Hepatocyte (in vitro differentiated cells): ENCODE measurements around the gene IKBKE. TPM values are rescaled to one million over a fixed set of nuclear protein-coding genes. Genes with fewer than 3 reads are reported as not detected.

Experiments used
- DNase-seq: peaks from one replicate; pipeline ENCODE4 v3.0.0-alpha.2; 2016; ENCODE audit warnings: low spot score
- H2AFZ ChIP-seq: fragments of 200-600 bp; sonication (generic); 2 replicates; pipeline ENCODE4 v1.6.0; 2016; ENCODE audit warnings: antibody characterized with exemption, mild to moderate bottlenecking
- H3K27ac ChIP-seq: fragments of 200-600 bp; sonication (generic); 2 replicates; pipeline ENCODE4 v1.5.1; 2016; ENCODE audit warnings: mild to moderate bottlenecking
- H3K27me3 ChIP-seq: fragments of 200-600 bp; sonication (generic); 2 replicates; pipeline ENCODE4 v1.6.1; 2016
- H3K36me3 ChIP-seq: fragments of 200-600 bp; sonication (generic); replicated peaks from 2 replicates; pipeline ENCODE4 v1.5.1; 2016; ENCODE audit warnings: low read depth; ENCODE audit not compliant: insufficient read depth
- H3K4me1 ChIP-seq: fragments of 200-600 bp; sonication (generic); 2 replicates; pipeline ENCODE4 v1.5.1; 2016; ENCODE audit warnings: mild to moderate bottlenecking, moderate library complexity; ENCODE audit not compliant: insufficient read depth
- H3K4me2 ChIP-seq: fragments of 200-600 bp; sonication (generic); 2 replicates; pipeline ENCODE4 v1.6.0; 2016
- H3K4me3 ChIP-seq: fragments of 200-600 bp; sonication (generic); 2 replicates; pipeline ENCODE4 v1.5.1; 2016; ENCODE audit warnings: mild to moderate bottlenecking
- H3K79me2 ChIP-seq: fragments of 200-600 bp; sonication (generic); 2 replicates; pipeline ENCODE4 v1.6.0; 2017; ENCODE audit warnings: mild to moderate bottlenecking
- H3K9me2 ChIP-seq: fragments of 200-600 bp; sonication (generic); replicated peaks from 2 replicates; pipeline ENCODE4 v1.6.0; 2017; ENCODE audit warnings: mild to moderate bottlenecking; ENCODE audit not compliant: insufficient read depth
- H3K9me3 ChIP-seq: fragments of 200-600 bp; sonication (generic); 2 replicates; pipeline ENCODE4 v1.5.1; 2016; ENCODE audit warnings: low read depth, mild to moderate bottlenecking
- H4K20me1 ChIP-seq: fragments of 200-600 bp; sonication (generic); 2 replicates; pipeline ENCODE4 v1.6.0; 2016; ENCODE audit warnings: mild to moderate bottlenecking; ENCODE audit not compliant: insufficient read depth, poor library complexity, severe bottlenecking
- EZH2 ChIP-seq: fragments of 200-600 bp; sonication (generic); IDR thresholded peaks from 2 replicates; pipeline ENCODE4 v1.6.1; 2016; ENCODE audit warnings: antibody characterized with exemption, mild to moderate bottlenecking, borderline replicate concordance
- EZH2phosphoT487 ChIP-seq: fragments of 200-600 bp; sonication (generic); IDR thresholded peaks from one replicate; pipeline ENCODE4 v1.6.1; 2018; ENCODE audit warnings: antibody characterized with exemption, mild to moderate bottlenecking, low read depth, moderate library complexity; ENCODE audit not compliant: unreplicated experiment, severe bottlenecking
- WGBS: methylation state at CpG from one replicate; pipeline ENCODE4 v1.1.6; 2016; ENCODE audit warnings: low lambda C conversion rate; ENCODE audit errors: missing lambda C conversion rate; 5-methylcytosine and 5-hydroxymethylcytosine counted together
- polyA plus RNA-seq: library from polyadenylated mRNA; unstranded; fragments of >200 nt; fragmentation: Nextera tagmentation; extraction: Ambion mirVana; gene quantifications from 2 replicates; pipeline ENCODE4 v1.2.1, GENCODE V29; 2016
- total RNA-seq: library from RNA; depleted of rRNA; stranded (reverse); fragments of >200 nt; gene quantifications from 2 replicates; pipeline ENCODE4 v1.2.3, GENCODE V29; 2014
- TF ChIP-seq, protein P1 (sequence below): fragments of 200-600 bp; sonication (generic); IDR thresholded peaks from 2 replicates; pipeline ENCODE4 v1.5.1; 2016; ENCODE audit warnings: antibody characterized with exemption, mild to moderate bottlenecking; ENCODE audit not compliant: poor library complexity

Gene IKBKE
- total and polyA plus RNA-seq, 2 experiments from 2014 or later, result 5.9 to 6.4 TPM

DNA sequence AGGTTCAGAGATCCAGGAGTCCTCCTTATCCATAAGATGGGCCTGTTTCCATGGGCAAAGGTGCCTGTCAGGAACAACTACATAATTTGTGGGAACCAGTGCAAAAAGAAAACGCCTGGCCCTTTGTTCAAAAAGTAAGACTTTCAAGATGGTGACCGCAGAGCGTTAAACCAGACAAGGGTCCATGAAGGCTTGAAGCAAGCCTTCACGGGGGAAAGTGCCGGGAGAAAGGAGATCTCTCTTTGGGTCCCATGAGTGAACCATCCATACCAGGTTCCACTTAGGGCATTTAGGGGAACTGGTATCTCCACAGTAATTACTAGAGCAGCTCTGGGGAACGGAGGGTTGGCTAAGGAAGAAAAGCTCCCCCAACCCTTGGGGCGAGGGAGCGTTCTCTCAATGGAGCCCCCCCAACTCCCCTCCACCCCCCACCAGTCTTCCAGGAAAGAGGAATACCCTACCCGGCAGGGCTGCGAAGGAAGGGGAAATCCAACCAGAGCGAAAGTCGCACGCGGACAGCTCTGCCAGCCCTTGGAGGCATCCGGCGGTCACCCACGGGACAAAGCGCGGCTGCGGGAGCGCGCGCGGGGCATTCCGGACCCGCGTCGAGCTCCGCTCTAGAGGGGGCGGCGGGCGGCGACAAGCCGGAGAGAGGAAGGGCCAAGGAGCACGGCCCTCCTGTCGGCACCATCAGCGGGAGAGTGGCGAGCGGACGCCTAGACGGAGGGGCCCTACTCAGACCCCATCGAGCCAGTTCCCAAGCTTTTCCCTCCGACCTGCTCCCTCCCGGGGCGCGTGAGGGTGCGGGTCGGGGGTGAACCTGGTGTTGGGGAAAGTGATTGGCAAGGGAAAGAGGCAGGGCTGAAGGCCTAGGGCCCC is 36.4 kb downstream of the IKBKE start:
- 15% methylated on average over 46 of the region's 48 CpGs for WGBS
- no peak overlapping the region for H3K27ac ChIP-seq
- H3K9me2 ChIP-seq, result no peaks in the 10 kb centered on the region
- H3K36me3 ChIP-seq, result no peaks in the 10 kb centered on the region
- TF ChIP-seq EZH2 (peak; percentile 55), EZH2phosphoT487 (no peak)
- H3K79me2 ChIP-seq, result no peaks in the 10 kb centered on the region
- no peaks in the 10 kb centered on the region for H4K20me1 ChIP-seq
- peak overlapping the region; percentile 37 for H2AFZ ChIP-seq
- no peaks in the 10 kb centered on the region for H3K9me3 ChIP-seq
- peaks cover 56% of the 10 kb centered on the region for H3K27me3 ChIP-seq
- H3K4me2 ChIP-seq, result peak overlapping the region; percentile 96
- H3K4me1 ChIP-seq, result peaks cover 9% of the 10 kb centered on the region
- no peak for DNase-seq
- H3K4me3 ChIP-seq, result peak overlapping the region; percentile 55

DNA sequence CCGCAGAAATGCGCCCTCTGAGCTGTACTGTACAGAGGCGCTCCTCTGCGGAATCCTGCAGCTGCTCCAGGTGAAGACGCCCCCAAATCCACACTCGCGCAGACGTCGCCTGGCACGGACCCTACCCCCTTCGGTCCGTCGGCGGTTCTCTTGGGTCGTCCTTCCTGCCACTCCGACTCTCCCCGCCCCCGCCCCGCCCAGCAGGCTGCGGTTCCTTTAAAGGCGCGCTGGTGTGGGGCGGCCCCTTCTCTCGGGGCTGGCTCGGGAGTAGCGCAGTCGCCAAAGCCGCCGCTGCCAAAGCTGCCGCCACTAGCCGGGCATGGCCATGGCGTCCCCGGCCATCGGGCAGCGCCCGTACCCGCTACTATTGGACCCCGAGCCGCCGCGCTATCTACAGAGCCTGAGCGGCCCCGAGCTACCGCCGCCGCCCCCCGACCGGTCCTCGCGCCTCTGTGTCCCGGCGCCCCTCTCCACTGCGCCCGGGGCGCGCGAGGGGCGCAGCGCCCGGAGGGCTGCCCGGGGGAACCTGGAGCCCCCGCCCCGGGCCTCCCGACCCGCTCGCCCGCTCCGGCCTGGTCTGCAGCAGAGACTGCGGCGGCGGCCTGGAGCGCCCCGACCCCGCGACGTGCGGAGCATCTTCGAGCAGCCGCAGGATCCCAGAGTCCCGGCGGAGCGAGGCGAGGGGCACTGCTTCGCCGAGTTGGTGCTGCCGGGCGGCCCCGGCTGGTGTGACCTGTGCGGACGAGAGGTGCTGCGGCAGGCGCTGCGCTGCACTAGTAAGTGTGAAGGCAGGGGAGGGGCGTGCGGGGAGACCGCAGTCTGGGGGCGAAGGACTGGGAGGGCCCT is 37.2 kb downstream of the IKBKE start, which contains the start of gene RASSF5:
Gene RASSF5, plus strand, starts transcription at position 248 of the 846 bp plus-strand sequence. Its CDS starts 72 bp downstream, at position 320.
- 1% methylated on average over 30 of the region's 97 CpGs for WGBS
- Histone ChIP-seq H3K27me3 (peaks cover 56% of the 10 kb centered on the region), H2AFZ (peak within 1 kb of the TSS; percentile 37), H3K27ac (no peak within 1 kb of the TSS), H3K79me2 (no peaks in the 10 kb centered on the region), H4K20me1 (no peaks in the 10 kb centered on the region), H3K4me1 (peaks cover 9% of the 10 kb centered on the region), H3K4me3 (peak within 1 kb of the TSS; percentile 55), H3K36me3 (no peaks in the 10 kb centered on the region), H3K4me2 (peak within 1 kb of the TSS; percentile 96), H3K9me2 (no peaks in the 10 kb centered on the region), H3K9me3 (no peaks in the 10 kb centered on the region)
- TF ChIP-seq, protein P1, sequence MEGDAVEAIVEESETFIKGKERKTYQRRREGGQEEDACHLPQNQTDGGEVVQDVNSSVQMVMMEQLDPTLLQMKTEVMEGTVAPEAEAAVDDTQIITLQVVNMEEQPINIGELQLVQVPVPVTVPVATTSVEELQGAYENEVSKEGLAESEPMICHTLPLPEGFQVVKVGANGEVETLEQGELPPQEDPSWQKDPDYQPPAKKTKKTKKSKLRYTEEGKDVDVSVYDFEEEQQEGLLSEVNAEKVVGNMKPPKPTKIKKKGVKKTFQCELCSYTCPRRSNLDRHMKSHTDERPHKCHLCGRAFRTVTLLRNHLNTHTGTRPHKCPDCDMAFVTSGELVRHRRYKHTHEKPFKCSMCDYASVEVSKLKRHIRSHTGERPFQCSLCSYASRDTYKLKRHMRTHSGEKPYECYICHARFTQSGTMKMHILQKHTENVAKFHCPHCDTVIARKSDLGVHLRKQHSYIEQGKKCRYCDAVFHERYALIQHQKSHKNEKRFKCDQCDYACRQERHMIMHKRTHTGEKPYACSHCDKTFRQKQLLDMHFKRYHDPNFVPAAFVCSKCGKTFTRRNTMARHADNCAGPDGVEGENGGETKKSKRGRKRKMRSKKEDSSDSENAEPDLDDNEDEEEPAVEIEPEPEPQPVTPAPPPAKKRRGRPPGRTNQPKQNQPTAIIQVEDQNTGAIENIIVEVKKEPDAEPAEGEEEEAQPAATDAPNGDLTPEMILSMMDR, result no peak
- TF ChIP-seq EZH2, result peak; percentile 18
- DNase-seq, result peak; percentile 51

- peak overlapping the region; percentile 55 for H3K4me3 ChIP-seq
Observed at GRCh38 chr1:206508130-206508889, 38.0 kb downstream of the IKBKE start.

More at GRCh38 chr1:206508130-206508889, 38.0 kb downstream of the IKBKE start:
- peaks cover 9% of the 10 kb centered on the region for H3K4me1 ChIP-seq
- TF ChIP-seq EZH2phosphoT487, result no peak
- TF ChIP-seq EZH2, result no peak
- TF ChIP-seq, protein P1, result no peak
- no peaks in the 10 kb centered on the region for H4K20me1 ChIP-seq
- no peaks in the 10 kb centered on the region for H3K36me3 ChIP-seq
- no peak overlapping the region for H3K27ac ChIP-seq
- DNase-seq, result no peak
- H3K27me3 ChIP-seq, result peaks cover 55% of the 10 kb centered on the region
- no peaks in the 10 kb centered on the region for H3K9me2 ChIP-seq
- 52% methylated on average over 13 of the region's 15 CpGs for WGBS
- no peaks in the 10 kb centered on the region for H3K9me3 ChIP-seq
- H3K4me2 ChIP-seq, result peak overlapping the region; percentile 96
- no peaks in the 10 kb centered on the region for H3K79me2 ChIP-seq
- no peak overlapping the region for H2AFZ ChIP-seq
